Gastrocnemius medialis (tissue), 4 donors: ENCODE data around the gene ITGA8. TPM values are rescaled to one million over a fixed set of nuclear protein-coding genes. Genes with fewer than 3 reads are reported as not detected.

Experiments used
- ATAC-seq, 2 donors: fragments of 150-250 bp; one replicate each; pipeline ENCODE4 v1.9.1; 2016
- DNase-seq, 2 donors: peaks; one replicate each; pipeline ENCODE4 v3.0.0-alpha.2; 2019
- H3K27ac ChIP-seq, 4 donors: fragments of 200-600 bp; sonication (generic); 1 replicate in 1 of 4; 2 replicates in 3 of 4; pipeline ENCODE4 v1.5.1; 2016 to 2018; ENCODE audit warnings: mild to moderate bottlenecking in 2 of 4, moderate library complexity in 1 of 4
- H3K27me3 ChIP-seq, 3 donors: fragments of 200-600 bp; sonication (generic) in 2 of 3; 1 replicate in 1 of 3; 2 replicates in 2 of 3; pipeline versions ENCODE4 v1.5.1 to v1.6.0; 2016 to 2019; ENCODE audit warnings: mild to moderate bottlenecking in 1 of 3, moderate library complexity in 1 of 3
- H3K36me3 ChIP-seq, 2 donors: fragments of 200-600 bp; sonication (generic) in 1 of 2; one replicate each; pipeline ENCODE4 v1.5.1; 2017 to 2018
- H3K4me1 ChIP-seq, 2 donors: fragments of 200-600 bp; sonication (generic) in 1 of 2; one replicate each; pipeline ENCODE4 v1.5.1; 2016 to 2017; ENCODE audit warnings: mild to moderate bottlenecking in 2 of 2
- H3K4me3 ChIP-seq, 4 donors: fragments of 200-600 bp; sonication (generic) in 3 of 4; 1 replicate in 1 of 4; 2 replicates in 3 of 4; pipeline ENCODE4 v1.5.1; 2016 to 2019; ENCODE audit warnings: mild to moderate bottlenecking in 2 of 4
- H3K9me3 ChIP-seq, 3 donors: fragments of 200-600 bp; sonication (generic) in 2 of 3; 1 replicate in 1 of 3; 2 replicates in 2 of 3; pipeline ENCODE4 v1.5.1; 2016 to 2019
- POLR2A ChIP-seq, 2 donors: fragments of 450-650 bp; IDR thresholded peaks; one replicate each; pipeline ENCODE4 v1.6.1; 2017; ENCODE audit warnings: antibody characterized with exemption in 2 of 2, mild to moderate bottlenecking in 2 of 2, moderate library complexity in 2 of 2
- in situ Hi-C, 4 donors: fragments of 200-750 bp; cut with MboI; loops; one replicate each; pipeline versions ENCODE4 v1.15.0 to v1.8.0; 2017; ENCODE audit warnings: low sequenced_read_pairs in 4 of 4
- intact Hi-C: fragments of 100-400 bp; cut with DNase I; formaldehyde crosslinking; loops from one replicate; pipeline ENCODE4 v1.15.1; 2023; ENCODE audit warnings: low total_unique reads
- total RNA-seq, 4 donors: library from RNA; depleted of rRNA; stranded (reverse); fragments of >200 nt; gene quantifications; one replicate each; pipeline versions ENCODE4 v1.1.0 to v1.2.3, GENCODE V29; 2016
- TF ChIP-seq, protein P1 (sequence below), 5 experiments: fragments of 450-650 bp in 3 of 5; fragments of 200-600 bp in 2 of 5; sonication (generic) in 2 of 5; IDR thresholded peaks in 4 of 5; conservative IDR thresholded peaks in 1 of 5; 1 replicate in 4 of 5; 2 replicates in 1 of 5; pipeline ENCODE4 v1.5.1; 2016 to 2019; ENCODE audit warnings: antibody characterized with exemption in 5 of 5, mild to moderate bottlenecking in 3 of 5, moderate library complexity in 3 of 5

ITGA8 gene
- total RNA-seq, 4 donors from 2014 or later = 1.6 to 17.4 (median 10.3) TPM

DNA sequence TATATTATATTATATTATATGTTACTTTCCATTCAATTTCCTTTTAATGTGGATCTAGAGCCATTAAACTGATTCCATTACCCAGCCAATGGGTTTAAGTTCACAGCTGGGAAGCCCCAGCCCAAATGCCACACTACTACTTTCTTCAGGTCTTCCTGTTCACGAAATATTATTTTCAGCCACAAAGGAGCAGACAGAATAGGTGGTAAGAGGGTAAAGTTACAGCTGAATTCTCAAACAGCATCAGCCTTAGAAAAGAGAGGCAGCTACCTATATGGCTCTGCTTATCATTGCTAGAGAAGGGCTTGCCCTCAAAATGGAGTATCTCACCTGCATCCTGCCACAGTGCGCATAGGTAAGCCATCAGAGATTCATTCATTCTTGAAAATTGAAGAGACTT, 128.3 kb downstream of the ITGA8 start:
- in situ Hi-C loops (no loop called here), intact Hi-C loops (no loop called here)
- Histone ChIP-seq H3K9me3 (no peaks in the 10 kb centered on the region), H3K4me1 (no peaks in the 10 kb centered on the region), H3K27me3 (no peaks in the 10 kb centered on the region), H3K36me3 (no peaks in the 10 kb centered on the region), H3K4me3 (no peak overlapping the region), H3K27ac (no peak overlapping the region)
- TF ChIP-seq, protein P1, sequence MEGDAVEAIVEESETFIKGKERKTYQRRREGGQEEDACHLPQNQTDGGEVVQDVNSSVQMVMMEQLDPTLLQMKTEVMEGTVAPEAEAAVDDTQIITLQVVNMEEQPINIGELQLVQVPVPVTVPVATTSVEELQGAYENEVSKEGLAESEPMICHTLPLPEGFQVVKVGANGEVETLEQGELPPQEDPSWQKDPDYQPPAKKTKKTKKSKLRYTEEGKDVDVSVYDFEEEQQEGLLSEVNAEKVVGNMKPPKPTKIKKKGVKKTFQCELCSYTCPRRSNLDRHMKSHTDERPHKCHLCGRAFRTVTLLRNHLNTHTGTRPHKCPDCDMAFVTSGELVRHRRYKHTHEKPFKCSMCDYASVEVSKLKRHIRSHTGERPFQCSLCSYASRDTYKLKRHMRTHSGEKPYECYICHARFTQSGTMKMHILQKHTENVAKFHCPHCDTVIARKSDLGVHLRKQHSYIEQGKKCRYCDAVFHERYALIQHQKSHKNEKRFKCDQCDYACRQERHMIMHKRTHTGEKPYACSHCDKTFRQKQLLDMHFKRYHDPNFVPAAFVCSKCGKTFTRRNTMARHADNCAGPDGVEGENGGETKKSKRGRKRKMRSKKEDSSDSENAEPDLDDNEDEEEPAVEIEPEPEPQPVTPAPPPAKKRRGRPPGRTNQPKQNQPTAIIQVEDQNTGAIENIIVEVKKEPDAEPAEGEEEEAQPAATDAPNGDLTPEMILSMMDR (IDR thresholded peaks at IDR 0.05 in 4 of 5, conservative IDR thresholded peaks at IDR 0.05 in 1 of 5) = no peak
- no peak for TF ChIP-seq POLR2A (IDR thresholded peaks at IDR 0.05)
- ATAC-seq = no peak
- DNase-seq = no peak

DNA sequence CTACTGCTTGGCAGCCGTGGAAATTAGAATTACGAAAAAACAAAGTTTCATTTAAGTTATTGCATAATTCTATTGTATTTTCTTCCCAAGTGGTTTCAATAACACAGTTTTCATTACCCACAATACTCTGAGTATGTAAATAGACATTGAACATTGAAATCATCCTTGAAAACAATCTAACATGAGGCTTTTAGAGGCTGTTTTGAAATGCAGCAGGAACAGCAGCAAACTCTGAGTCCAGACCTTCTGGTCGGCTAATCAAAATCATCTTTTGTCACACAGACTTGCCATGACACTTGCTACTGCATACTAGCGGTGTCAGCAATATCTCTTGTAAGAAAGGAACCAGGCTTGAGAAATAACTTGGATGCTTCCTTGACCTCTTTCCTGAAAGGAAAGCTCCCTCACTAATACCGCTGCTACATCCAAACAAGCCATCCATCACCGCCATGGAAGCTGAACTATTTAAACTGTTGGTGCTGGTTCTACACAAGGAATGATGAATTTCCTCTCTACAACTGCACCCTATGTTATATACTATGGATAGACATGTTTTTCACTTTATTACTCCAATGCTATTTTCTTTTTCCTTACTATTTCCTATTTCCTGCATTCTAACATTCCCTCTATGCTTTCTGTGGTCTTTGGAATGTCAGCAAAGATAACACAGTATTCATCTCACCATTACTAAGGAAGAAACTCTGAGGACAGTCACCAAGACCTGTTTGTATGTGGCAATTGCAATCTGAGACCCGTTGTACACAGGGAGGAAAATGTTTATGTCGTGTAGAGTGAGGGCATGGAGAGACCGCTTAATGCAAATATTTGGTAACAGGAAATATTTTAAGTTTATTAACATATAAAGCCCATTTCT, 130.8 kb downstream of the ITGA8 start:
- Histone ChIP-seq H3K27me3 (no peaks in the 10 kb centered on the region), H3K9me3 (no peaks in the 10 kb centered on the region), H3K27ac (no peak overlapping the region), H3K4me3 (no peak overlapping the region), H3K36me3 (no peaks in the 10 kb centered on the region), H3K4me1 (no peaks in the 10 kb centered on the region)
- ATAC-seq (no peak), DNase-seq (no peak)
- TF ChIP-seq POLR2A (IDR thresholded peaks at IDR 0.05) = no peak
- TF ChIP-seq, protein P1 (IDR thresholded peaks at IDR 0.05 in 4 of 5, conservative IDR thresholded peaks at IDR 0.05 in 1 of 5) = no peak
- intact Hi-C loops (loop anchor here (10.0 kb wide), 2 partner anchors 136 to 236 kb away; no protein-coding TSS in a partner anchor), in situ Hi-C loops (no loop called here)

DNA sequence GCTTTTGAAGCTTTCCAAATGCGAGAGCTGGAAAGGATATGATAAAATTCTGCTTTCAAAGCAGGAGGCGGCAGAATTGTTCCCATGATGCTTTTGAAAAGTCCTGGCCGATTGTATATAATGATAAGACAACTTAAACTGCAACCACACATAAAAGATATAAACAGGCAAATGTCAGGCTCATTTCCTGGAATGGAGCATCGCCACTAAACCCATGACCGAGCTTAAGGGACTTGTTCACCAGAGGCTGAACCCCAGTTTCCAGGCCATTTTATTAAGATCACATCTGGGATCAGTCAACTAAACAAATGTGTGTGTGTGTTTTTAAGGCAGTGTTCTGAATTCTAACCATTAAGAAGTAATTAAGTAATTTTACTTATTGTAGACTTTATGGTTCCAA, 131.6 kb downstream of the ITGA8 start:
- Histone ChIP-seq H3K9me3 (no peaks in the 10 kb centered on the region), H3K36me3 (no peaks in the 10 kb centered on the region), H3K27me3 (no peaks in the 10 kb centered on the region), H3K4me1 (no peaks in the 10 kb centered on the region), H3K27ac (no peak overlapping the region), H3K4me3 (no peak overlapping the region)
- intact Hi-C loops (loop anchor here (10.0 kb wide), 2 partner anchors 137 to 237 kb away; no protein-coding TSS in a partner anchor), in situ Hi-C loops (no loop called here)
- no peak for DNase-seq
- TF ChIP-seq, protein P1 (IDR thresholded peaks at IDR 0.05 in 4 of 5, conservative IDR thresholded peaks at IDR 0.05 in 1 of 5) = no peak
- no peak for TF ChIP-seq POLR2A (IDR thresholded peaks at IDR 0.05)
- ATAC-seq = no peak

DNA sequence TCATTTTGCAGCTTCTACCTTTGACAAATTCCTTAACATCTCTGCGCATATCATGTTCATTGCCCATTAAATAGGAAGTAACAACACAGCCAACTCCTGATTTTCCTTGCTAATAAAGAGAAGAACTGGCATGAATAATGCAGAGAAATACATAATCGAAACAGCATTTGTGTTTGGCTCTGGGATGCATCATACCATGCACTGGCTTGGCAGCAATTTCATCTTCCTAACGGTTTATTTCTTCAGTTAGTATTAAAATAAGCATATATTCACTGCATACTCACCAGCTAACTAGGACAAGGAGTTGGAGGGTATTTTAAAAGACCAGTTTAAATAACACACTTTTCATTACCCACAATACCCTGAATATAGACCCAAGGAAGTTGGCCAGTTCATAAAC, 132.5 kb downstream of the ITGA8 start:
- DNase-seq (no peak), ATAC-seq (no peak)
- no peak overlapping the region for H3K27ac ChIP-seq
- TF ChIP-seq, protein P1 (IDR thresholded peaks at IDR 0.05 in 4 of 5, conservative IDR thresholded peaks at IDR 0.05 in 1 of 5) = no peak
- no peaks in the 10 kb centered on the region for H3K9me3 ChIP-seq
- in situ Hi-C loops (no loop called here), intact Hi-C loops (loop anchor here (10.0 kb wide), 2 partner anchors 138 to 238 kb away; no protein-coding TSS in a partner anchor)
- H3K36me3 ChIP-seq = no peaks in the 10 kb centered on the region
- H3K4me3 ChIP-seq = no peak overlapping the region
- no peaks in the 10 kb centered on the region for H3K4me1 ChIP-seq
- no peaks in the 10 kb centered on the region for H3K27me3 ChIP-seq
